MM.1S (cell line): Measurements from ENCODE around the gene BEAN1.

Source experiments
- CTCF ChIP-seq: fragments of 300-600 bp; sonication (generic); IDR thresholded peaks from 2 replicates; pipeline ENCODE4 v1.5.1; 2016; ENCODE audit warnings: antibody characterized with exemption, low read length, mixed read lengths
- EZH2 ChIP-seq: fragments of 300-600 bp; sonication (generic); optimal IDR thresholded peaks from 2 replicates; pipeline ENCODE3; 2017; ENCODE audit warnings: low read depth, mild to moderate bottlenecking, antibody characterized with exemption, low read length, mixed read lengths
- EZH2phosphoT487 ChIP-seq: fragments of 300-600 bp; sonication (generic); IDR thresholded peaks from 2 replicates; pipeline ENCODE4 v1.6.1; 2018; ENCODE audit warnings: antibody characterized with exemption, low read length

DNA sequence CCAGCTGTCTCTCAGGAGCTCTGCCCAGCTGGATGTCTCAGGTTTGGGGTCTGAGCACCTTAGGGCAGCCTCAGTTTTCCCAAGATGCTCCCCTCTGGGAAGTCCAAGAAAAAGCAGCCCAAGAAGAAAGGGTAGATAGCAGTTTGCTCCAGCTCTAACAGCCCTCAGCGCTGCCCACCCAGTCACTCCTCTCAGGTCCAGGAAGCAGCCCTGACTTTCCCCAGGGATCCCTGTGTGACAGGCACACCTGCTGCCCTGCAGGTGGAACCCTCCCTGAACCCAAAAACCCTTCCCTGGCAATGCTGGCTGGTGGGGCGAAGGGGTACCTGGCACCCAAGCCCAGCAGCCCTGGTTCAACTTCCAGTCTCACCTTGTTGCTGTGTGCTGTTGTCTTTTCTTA lies 48.1 kb downstream of the BEAN1 start:
- TF ChIP-seq EZH2 (no peak), CTCF (no peak), EZH2phosphoT487 (no peak)
